Measurements from ENCODE around the gene F2RL2.
"Not testable (repeated sequence)": the region's sequence is repeated elsewhere in the genome, so short reads cannot be mapped to it uniquely, and the experiment has no call there.

Gene F2RL2

GRCh38 chr5:76617675-76618074, 5.5 kb downstream of the F2RL2 start:
- DNase-seq = no peak

- DNase-seq = no peak
These were observed 6.0 kb downstream of the F2RL2 start for GRCh38 chr5:76617229-76617628.

- no peak for DNase-seq
These were observed 7.0 kb downstream of the F2RL2 start for GRCh38 chr5:76616206-76616605.

GRCh38 chr5:76615759-76616158, 7.4 kb downstream of the F2RL2 start:
- no peak for DNase-seq

- DNase-seq = no peak
These were observed 10.3 kb downstream of the F2RL2 start for GRCh38 chr5:76612942-76613341.

- no peak for DNase-seq
These were observed 13.0 kb downstream of the F2RL2 start for GRCh38 chr5:76610196-76610595.

- peak; percentile 24 for DNase-seq
These were observed 14.4 kb downstream of the F2RL2 start for GRCh38 chr5:76608833-76609232.

- DNase-seq = peak; percentile 36
These were observed 15.8 kb downstream of the F2RL2 start for GRCh38 chr5:76607353-76607871.

GRCh38 chr5:76606701-76607100, 16.5 kb downstream of the F2RL2 start:
- DNase-seq = no peak

GRCh38 chr5:76604838-76605237, 18.4 kb downstream of the F2RL2 start:
- no peak for DNase-seq

- not testable (repeated sequence) for DNase-seq
These were observed 19.2 kb downstream of the F2RL2 start for GRCh38 chr5:76603991-76604390.

GRCh38 chr5:76602094-76602726, 21.0 kb downstream of the F2RL2 start:
- no peak for DNase-seq

GRCh38 chr5:76601470-76601869, 21.7 kb downstream of the F2RL2 start:
- DNase-seq = no peak

- no peak for DNase-seq
These were observed 22.5 kb downstream of the F2RL2 start for GRCh38 chr5:76600716-76601115.

GRCh38 chr5:76598531-76598930, 24.7 kb downstream of the F2RL2 start:
- no peak for DNase-seq

GRCh38 chr5:76595755-76596481, 27.3 kb downstream of the F2RL2 start:
- DNase-seq = no peak

- DNase-seq = no peak
These were observed 29.1 kb downstream of the F2RL2 start for GRCh38 chr5:76594107-76594506.

- DNase-seq = no peak
These were observed 30.5 kb downstream of the F2RL2 start for GRCh38 chr5:76592692-76593091.

GRCh38 chr5:76591366-76591765, 31.8 kb downstream of the F2RL2 start:
- no peak for DNase-seq

- DNase-seq = no peak
These were observed 33.2 kb downstream of the F2RL2 start for GRCh38 chr5:76590027-76590426.

- no peak for DNase-seq
These were observed 36.7 kb downstream of the F2RL2 start for GRCh38 chr5:76586531-76586930.

- DNase-seq = no peak
These were observed 37.4 kb downstream of the F2RL2 start for GRCh38 chr5:76585783-76586217.

- no peak for DNase-seq
These were observed 39.8 kb downstream of the F2RL2 start for GRCh38 chr5:76583163-76584047.

Measured in right hindlimb (tissue), 1 donor.